ENCODE measurements around the gene ZDHHC11B.
"Not testable (repeated sequence)": the region's sequence is repeated elsewhere in the genome, so short reads cannot be mapped to it uniquely, and the experiment has no call there.

Gene ZDHHC11B

DNA sequence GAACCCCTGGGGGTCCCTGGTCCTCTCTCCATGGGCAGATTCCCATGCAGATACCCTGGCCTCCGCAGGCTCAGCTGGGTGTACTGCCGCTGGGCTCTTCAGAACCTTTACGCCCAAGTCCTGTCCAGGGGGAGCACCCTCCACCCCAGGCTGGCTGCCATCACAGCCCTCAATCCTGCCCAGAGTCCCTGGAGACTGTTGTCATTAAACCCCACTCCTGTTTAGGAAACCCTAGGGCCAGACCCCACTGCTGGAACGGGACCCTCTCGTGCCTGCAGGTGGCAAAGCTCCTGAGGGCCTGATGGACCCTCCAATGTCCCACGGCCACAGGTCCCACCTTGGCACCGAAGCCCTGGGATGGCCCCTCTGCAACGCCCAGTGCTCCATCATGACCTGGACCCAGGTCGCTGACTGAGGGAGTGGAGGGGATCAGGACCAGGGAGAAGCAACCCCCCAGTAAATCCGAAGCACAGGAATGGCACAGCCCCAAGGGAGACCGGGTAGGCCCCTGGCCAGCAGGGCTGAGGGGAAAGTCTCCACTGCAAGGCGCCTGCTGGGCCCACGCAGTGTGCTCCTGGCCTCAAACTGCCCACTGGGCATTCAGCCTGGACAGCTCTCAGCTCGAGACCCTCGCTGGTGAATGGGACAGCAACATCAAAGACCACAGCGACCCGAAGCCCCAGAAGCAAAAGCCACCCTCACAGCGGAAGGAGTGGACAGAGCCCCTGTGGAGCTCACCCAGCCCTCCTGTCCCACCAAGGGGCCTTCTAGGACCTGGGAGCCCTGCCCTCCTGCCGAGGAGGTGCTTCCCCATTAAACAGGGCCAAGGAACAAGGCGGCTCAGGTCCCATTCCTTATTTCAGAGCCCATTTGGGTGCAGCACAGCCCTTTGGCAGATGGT lies 8.3 kb downstream of the ZDHHC11B start:
- no peaks in the 10 kb centered on the region for H3K9me3 Mint-ChIP-seq
- H3K4me3 Mint-ChIP-seq: no peak overlapping the region
- H3K4me1 Mint-ChIP-seq: no peaks in the 10 kb centered on the region
- H3K27me3 Mint-ChIP-seq: peaks cover 8% of the 10 kb centered on the region
- ATAC-seq (no peak), DNase-seq (peak in 1 of 2 donors; percentile 1)
- H3K27ac Mint-ChIP-seq: peak overlapping the region in 1 of 2 donors; percentile 27

GRCh38 chr5:775595-775960 lies 9.0 kb downstream of the ZDHHC11B start:
- not testable (repeated sequence) for H3K27ac Mint-ChIP-seq, H3K9me3 Mint-ChIP-seq, H3K4me1 Mint-ChIP-seq, ATAC-seq, H3K27me3 Mint-ChIP-seq, H3K4me3 Mint-ChIP-seq
- DNase-seq: peak in 1 of 2 donors; percentile 1

- not testable (repeated sequence) for H3K4me3 Mint-ChIP-seq, H3K4me1 Mint-ChIP-seq, H3K27me3 Mint-ChIP-seq, ATAC-seq, DNase-seq, H3K27ac Mint-ChIP-seq, H3K9me3 Mint-ChIP-seq
These were observed 9.5 kb downstream of the ZDHHC11B start for GRCh38 chr5:774854-775505.

GRCh38 chr5:774304-774703 lies 10.2 kb downstream of the ZDHHC11B start:
- DNase-seq, H3K4me1 Mint-ChIP-seq, H3K27me3 Mint-ChIP-seq, ATAC-seq, H3K4me3 Mint-ChIP-seq, H3K27ac Mint-ChIP-seq, H3K9me3 Mint-ChIP-seq: not testable (repeated sequence)

- peak overlapping the region in 1 of 2 donors; percentile 19 for H3K27ac Mint-ChIP-seq
- H3K9me3 Mint-ChIP-seq: no peaks in the 10 kb centered on the region
- H3K27me3 Mint-ChIP-seq: peaks cover 7% of the 10 kb centered on the region
- ATAC-seq: no peak
- H3K4me1 Mint-ChIP-seq: no peaks in the 10 kb centered on the region
- DNase-seq: peak in 1 of 2 donors; percentile 3
- no peak overlapping the region for H3K4me3 Mint-ChIP-seq
These were observed 10.8 kb downstream of the ZDHHC11B start for GRCh38 chr5:773517-774264.

DNA sequence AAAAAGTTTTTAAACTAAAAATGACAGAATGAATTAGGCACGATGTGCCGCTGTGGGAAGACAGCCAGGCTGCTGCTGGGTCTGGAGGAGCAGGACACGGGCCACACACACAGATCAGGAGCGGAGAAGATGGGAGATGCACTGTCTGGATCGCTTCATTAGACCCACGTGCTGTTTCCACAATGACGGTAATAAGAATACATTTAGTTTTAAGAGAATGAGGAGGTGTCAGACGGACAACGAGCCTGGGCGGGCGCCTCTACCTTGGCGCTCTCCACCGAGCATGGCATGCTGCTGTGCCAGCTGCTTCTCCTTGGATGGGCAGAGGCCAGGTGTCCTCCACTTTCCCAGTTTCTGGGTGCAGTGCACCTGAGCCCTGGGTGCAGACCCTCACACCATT lies 11.6 kb downstream of the ZDHHC11B start:
- not testable (repeated sequence) for ATAC-seq, H3K9me3 Mint-ChIP-seq

GRCh38 chr5:772547-772890 lies 12.0 kb downstream of the ZDHHC11B start:
- ATAC-seq, H3K27ac Mint-ChIP-seq, H3K27me3 Mint-ChIP-seq, H3K4me1 Mint-ChIP-seq, H3K4me3 Mint-ChIP-seq, DNase-seq, H3K9me3 Mint-ChIP-seq: not testable (repeated sequence)

More for the DNA sequence above, 11.6 kb downstream of the ZDHHC11B start:
- DNase-seq: peak in 1 of 2 donors; percentile 0
- H3K4me3 Mint-ChIP-seq, H3K4me1 Mint-ChIP-seq, H3K27me3 Mint-ChIP-seq, H3K27ac Mint-ChIP-seq: not testable (repeated sequence)

- not testable (repeated sequence) for ATAC-seq, DNase-seq, H3K9me3 Mint-ChIP-seq, H3K4me1 Mint-ChIP-seq, H3K4me3 Mint-ChIP-seq, H3K27me3 Mint-ChIP-seq, H3K27ac Mint-ChIP-seq
These were observed 12.5 kb downstream of the ZDHHC11B start for GRCh38 chr5:771841-772546.

DNA sequence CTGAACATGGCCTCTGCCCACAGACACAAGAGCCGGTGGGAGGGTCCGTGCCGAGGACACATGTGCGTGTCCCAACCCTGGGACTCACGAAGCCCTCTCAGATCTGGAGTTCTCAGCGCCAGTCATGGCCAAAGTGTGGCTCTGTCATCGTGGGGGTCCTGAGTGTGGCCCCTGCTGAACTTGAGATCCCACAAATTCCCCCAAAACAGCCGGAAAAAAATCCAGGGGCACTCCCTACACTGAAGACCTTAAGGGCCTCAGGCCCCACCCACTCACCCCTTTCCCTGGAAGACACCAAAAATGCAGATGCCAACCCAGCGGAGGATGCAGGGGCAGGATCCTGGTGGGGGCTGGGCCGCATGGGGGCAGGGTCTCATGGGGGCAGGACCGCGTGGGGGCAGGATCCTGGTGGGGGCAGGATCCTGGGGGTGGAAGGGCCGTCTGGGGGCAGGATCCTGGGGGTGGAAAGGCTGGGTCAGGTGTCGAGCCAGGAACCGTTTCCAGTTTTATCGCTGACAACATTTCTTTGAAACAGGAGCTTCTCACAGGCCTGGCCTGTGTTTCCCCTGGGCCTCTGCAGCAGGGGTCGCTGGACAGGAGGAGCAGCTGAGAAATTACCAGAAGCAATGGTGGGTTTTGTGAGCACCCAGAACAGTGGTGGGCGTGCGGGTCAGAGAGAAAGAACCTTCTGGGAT lies 13.3 kb downstream of the ZDHHC11B start:
- H3K9me3 Mint-ChIP-seq, H3K4me3 Mint-ChIP-seq, ATAC-seq, H3K4me1 Mint-ChIP-seq, H3K27me3 Mint-ChIP-seq, DNase-seq: not testable (repeated sequence)
- peak overlapping the region in 1 of 2 donors; percentile 75 for H3K27ac Mint-ChIP-seq

GRCh38 chr5:770585-770984 lies 13.9 kb downstream of the ZDHHC11B start:
- ATAC-seq (peak; percentile 38), DNase-seq (peak in 1 of 2 donors; percentile 1)
- not testable (repeated sequence) for H3K27ac Mint-ChIP-seq, H3K9me3 Mint-ChIP-seq, H3K27me3 Mint-ChIP-seq, H3K4me1 Mint-ChIP-seq, H3K4me3 Mint-ChIP-seq

DNA sequence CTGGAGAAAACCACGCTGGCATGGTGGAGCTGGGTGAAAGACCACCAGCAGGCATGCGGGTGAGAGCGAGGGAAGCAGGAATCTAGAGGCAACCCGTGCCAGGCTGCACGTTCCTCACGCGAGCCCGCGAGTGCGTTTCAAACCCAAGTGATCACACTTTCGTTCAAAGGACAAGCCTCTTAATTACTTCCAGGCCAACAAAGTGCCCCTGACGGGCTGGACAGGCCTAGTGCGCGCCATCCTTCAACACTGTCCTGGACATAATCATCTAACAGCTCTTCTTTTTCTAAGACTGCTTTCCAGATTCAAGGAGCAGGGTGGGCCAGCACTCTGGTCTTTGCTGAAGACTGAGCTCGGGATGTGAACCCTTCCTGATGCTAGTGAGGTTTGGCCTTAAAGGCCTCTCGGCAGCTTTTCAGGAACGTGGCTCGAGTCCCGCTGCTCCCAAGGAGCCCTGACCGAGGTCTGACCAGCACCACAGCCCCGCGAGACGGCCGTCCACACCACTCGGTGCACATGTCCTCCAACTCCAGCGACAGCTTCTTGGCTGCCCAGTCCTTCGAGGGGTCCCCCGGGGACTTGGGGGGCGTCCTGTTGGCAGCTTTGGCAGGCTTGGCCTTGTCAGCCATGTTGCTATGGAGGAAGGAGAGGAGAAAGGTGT lies 14.9 kb downstream of the ZDHHC11B start:
- not testable (repeated sequence) for ATAC-seq, H3K27me3 Mint-ChIP-seq, H3K4me3 Mint-ChIP-seq, H3K27ac Mint-ChIP-seq, H3K4me1 Mint-ChIP-seq, DNase-seq, H3K9me3 Mint-ChIP-seq

GRCh38 chr5:766666-767431 lies 17.7 kb downstream of the ZDHHC11B start:
- Mint-ChIP-seq H3K27me3 (no peaks in the 10 kb centered on the region), H3K27ac (no peak overlapping the region), H3K4me3 (no peak overlapping the region), H3K9me3 (no peaks in the 10 kb centered on the region), H3K4me1 (no peaks in the 10 kb centered on the region)
- DNase-seq (no peak), ATAC-seq (no peak)

GRCh38 chr5:765948-766631 lies 18.4 kb downstream of the ZDHHC11B start:
- Mint-ChIP-seq H3K27ac (no peak overlapping the region), H3K4me1 (no peaks in the 10 kb centered on the region)

More at GRCh38 chr5:765948-766631, 18.4 kb downstream of the ZDHHC11B start:
- ATAC-seq: no peak
- H3K9me3 Mint-ChIP-seq: no peaks in the 10 kb centered on the region
- H3K4me3 Mint-ChIP-seq: no peak overlapping the region
- no peaks in the 10 kb centered on the region for H3K27me3 Mint-ChIP-seq
- DNase-seq: peak in 1 of 2 donors; percentile 2
